ENCODE data around the gene ACTN2.

The ACTN2 gene

DNA sequence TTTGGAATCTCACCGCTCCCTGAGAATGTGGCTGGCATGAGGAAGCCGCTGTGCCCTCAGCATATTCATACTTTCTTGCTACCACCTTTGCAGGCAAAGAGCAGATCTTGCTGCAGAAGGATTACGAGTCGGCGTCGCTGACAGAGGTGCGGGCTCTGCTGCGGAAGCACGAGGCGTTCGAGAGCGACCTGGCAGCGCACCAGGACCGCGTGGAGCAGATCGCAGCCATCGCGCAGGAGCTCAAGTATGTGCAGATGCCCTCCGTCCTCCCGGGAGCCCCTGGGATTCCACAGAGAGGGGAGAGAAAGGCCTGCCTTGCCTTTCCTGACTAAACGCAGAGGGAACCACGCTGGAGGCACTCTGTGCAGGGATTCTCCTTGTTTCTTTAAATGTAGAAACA lies 58.2 kb downstream of the ACTN2 start:
- DNase-seq = no peak

DNA sequence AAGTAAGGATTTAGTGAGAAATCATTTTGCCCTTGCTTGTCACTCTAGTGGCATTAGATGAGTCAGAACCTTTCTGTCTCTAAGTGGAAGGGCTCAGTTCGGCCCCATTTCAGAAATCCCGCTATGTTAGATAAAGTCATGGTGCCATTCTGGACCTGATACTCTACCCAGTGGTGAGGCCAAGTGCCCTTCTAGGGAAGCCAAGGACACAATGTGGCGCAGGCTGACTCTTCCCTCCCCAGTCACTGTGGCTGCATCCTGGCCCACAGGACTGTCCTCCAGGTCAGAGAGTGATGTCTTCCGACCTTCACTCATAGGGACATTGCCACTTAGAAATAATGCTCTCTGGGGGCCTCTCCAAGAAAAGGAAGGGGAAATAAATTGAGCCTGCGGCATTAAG lies 60.5 kb downstream of the ACTN2 start:
- no peak for DNase-seq

- DNase-seq = no peak
Observed at GRCh38 chr1:236747311-236747985, 61.1 kb downstream of the ACTN2 start.

DNA sequence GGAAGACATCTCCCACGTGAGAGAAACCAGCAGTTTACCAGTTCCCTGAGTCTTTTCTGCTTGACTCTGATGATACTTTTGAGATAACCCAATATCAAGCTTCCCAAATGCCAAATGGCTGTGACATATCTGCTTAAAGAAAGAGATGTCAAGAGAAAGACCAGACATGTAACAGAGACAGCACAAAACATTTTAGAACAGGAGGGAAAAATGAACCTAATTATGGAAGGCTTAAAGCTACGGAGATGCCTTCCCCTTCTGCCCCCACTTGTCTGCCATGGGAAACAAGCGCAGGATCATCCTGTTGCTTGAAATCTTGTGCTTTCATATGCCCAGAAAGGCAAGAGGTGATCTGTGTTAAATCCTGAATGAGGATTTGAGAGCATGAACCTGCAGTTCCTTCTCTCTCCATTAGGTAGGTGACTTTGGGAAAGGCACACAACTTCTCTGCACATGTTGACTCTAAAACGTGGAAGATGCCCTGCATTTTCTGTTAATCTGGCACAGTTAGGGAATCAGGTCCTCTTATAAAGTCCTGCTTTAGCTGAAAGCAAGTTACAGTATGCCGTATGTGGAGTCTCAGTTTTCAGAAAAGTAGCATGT lies 62.1 kb downstream of the ACTN2 start:
- DNase-seq = no peak

- no peak for DNase-seq
Observed at GRCh38 chr1:236750928-236751327, 64.6 kb downstream of the ACTN2 start.

- DNase-seq = no peak
Observed at GRCh38 chr1:236751385-236751784, 65.1 kb downstream of the ACTN2 start.

DNA sequence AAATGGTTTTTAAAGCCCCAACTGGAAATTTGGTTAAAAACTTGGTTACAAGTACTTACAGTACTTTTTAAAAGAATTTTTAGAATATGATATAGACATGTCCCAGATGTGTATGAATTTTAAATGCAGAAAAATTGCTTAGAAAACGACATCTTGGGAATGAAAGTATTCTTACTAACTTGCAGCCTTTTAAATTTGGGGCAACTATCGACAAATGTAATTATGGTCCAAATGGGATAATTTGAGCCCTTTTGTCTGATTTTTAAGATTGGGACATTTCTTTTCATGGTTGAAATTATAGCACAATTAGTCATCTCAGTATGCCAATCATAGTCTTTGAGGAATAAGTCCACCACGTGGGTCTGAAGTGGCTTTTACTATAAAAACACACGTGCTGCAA lies 65.6 kb downstream of the ACTN2 start:
- no peak for DNase-seq

DNA sequence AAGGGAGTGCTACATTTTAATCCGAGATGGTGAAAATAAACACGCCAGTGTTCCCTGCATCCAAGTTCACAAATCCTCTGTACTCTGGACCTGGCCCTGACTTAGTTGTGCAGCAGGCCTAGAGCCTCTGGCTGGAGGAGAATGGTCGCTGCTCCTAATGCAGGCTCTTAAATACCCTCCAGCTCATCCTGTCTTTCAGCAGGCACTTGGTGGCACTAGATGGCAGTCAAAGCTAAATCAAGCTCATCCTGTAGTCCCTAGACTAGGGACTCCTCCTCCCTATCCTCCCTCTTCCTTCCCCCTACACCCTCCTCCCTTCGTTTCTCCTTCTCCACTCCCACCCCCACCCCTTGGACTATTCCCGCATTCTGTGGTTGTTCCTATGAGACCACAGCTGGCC lies 67.2 kb downstream of the ACTN2 start:
- no peak for DNase-seq

GRCh38 chr1:236753964-236754363 lies 67.7 kb downstream of the ACTN2 start:
- DNase-seq = no peak

DNA sequence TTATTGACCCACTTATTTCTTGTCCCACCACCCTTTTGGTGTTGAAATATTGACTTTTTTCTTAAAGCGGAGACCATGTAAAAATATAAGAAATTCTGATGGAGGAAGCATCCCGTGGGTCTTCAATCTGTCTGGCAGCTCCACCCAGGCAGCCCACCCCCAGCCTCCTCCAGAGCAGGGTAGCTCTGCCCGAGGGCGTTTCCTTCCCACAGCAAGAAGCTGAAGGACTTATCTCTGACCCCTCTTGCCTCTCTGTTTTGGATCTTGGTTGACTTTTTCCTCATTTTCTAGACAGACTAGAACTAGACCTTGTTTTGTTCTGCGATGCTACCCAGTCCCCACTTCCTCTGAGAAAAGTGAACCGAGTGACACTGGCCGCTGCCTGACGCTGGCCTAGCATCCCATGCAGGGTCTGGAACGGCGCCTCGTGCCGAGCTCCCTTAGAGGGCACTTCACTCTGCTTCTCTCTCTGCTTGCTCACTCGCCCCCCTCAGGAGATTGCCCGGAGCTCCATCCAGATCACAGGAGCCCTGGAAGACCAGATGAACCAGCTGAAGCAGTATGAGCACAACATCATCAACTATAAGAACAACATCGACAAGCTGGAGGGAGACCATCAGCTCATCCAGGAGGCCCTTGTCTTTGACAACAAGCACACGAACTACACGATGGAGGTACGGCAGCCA lies 68.4 kb downstream of the ACTN2 start:
- DNase-seq = no peak

DNA sequence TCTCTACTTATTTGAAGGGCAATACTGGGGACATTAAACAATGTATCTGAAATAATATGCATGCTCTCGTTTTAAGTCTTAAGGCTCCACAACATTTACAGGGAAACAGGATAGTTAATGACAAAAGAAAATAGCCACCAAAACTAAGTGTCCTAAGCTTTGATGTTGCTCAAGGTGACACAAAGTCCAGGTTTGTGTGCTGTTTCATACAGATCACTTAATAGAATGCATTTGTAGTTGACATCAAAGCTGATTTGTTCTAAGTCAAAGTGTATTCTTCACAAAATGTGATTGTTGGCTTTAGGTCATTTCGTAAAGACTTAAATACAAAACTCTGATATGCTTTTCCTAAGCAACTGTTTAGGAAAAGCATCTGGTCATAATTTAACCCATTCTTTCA lies 71.3 kb downstream of the ACTN2 start:
- DNase-seq = no peak

- DNase-seq = no peak
Observed at GRCh38 chr1:236759252-236759859, 73.1 kb downstream of the ACTN2 start.

DNA sequence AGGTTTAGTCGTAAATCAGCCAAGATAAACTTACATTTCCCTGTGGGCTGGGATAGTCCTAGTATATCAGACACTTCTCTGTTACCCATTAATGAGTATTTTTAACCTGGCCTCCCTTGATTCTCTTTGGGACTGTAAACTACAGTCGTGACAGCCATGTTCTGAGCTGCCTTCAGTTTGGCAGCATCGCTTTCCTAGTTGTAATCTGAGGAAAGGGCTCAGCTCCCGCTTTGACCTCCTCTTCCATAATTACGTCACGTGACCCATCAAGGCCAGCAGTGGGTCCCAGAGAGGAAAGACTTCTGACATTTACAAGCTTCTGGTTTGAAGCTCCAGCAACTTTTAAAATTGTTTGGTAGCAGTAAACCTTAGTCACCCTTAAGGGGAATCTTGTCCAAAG lies 74.2 kb downstream of the ACTN2 start:
- no peak for DNase-seq

DNA sequence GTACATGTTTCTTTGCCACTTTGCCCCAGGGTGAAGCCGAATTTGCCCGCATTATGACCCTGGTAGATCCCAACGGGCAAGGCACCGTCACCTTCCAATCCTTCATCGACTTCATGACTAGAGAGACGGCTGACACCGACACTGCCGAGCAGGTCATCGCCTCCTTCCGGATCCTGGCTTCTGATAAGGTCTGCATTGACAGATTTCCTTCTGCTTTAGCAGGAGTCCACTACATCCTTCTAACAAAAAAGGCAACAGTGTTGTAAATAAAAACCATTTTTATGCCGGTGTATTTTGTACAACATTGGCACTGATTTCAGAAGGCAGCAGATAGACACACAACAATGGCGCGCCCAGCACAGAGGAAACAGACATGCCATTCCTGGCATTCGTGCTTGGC lies 74.7 kb downstream of the ACTN2 start:
- no peak for DNase-seq

DNA sequence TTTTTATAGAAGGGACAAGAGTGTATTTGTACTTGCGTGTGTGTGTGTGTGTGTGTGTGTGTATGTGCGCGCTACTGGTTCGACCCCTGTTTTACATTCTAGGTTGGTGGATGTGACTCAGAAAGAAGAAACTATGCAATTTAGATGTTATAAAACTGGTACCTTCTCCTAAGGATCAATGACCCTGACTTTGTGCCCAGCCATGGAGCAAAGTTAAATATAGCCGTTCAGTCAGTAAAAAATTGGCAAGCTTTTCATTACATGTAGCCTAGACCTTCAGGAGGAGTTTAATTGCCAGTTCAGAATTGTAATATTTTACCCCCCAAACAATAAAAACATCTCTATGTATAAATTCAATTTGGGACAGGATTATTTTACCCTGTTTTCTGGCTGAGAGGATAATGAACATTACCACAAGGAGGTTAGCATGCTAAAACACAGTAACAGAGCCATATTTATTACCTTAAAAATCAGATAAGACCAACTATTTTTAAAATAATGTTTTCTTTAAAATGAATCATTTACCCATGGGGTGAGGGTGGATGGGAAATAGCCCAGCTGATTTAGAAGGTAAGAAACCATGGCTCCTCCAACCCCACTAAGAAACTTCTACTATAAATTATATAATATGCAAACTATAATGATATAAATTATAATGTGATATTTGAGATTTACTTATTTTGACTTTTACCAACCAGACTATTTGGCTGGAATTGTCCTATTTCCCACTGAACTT lies 75.3 kb downstream of the ACTN2 start:
- DNase-seq = no peak

DNA sequence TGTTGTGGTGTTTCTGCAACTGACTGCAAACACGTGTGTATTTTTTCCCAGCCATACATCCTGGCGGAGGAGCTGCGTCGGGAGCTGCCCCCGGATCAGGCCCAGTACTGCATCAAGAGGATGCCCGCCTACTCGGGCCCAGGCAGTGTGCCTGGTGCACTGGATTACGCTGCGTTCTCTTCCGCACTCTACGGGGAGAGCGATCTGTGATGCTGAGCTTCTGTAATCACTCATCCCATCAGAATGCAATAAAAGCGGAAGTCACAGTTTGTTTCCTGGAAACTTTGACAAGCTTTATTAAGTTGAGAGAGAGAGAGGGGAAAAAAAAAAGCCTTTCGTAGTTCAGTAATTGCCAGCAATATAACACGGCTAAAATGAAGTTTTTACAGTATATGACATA lies 76.1 kb downstream of the ACTN2 start:
- DNase-seq = no peak

DNA sequence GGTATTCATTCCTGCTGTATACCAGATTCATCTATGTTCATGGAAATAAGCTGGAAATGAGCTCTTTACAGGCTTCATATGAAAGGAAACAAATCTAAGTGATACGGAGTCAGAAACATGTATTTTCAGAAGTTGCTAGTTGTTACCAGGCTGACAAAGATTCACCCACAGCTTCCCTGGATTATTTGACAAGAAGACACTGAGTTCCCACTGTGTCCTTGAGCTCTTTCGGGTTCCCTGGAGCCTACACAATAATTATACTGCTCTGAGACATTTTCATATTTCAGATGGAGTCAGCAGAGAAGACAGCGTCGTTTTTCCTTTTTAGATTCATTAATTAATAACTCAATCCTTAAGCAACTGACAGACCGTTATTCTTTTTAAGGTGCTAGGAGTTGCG lies 79.5 kb downstream of the ACTN2 start:
- DNase-seq = no peak

DNA sequence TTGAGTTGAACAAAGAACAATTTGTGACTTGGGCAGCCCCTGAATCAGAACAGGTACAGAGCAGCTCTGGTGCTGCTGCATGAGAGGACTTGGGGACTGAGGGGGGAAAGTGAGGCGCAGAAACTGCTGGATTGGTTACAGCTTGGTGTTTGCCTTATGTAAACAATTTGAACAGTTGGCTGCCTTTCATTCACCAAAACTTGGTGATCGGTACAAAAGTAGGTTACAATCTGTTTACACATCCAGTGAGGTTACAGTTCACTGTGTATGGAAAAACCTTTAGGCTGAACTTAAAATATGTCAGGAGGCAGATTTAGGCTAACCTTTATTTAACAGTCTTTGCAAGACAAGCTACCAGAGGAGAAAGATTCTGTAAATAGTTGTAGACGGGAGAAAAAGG lies 80.2 kb downstream of the ACTN2 start:
- DNase-seq = no peak

GRCh38 chr1:236767276-236767675 lies 81.0 kb downstream of the ACTN2 start:
- DNase-seq = no peak

DNA sequence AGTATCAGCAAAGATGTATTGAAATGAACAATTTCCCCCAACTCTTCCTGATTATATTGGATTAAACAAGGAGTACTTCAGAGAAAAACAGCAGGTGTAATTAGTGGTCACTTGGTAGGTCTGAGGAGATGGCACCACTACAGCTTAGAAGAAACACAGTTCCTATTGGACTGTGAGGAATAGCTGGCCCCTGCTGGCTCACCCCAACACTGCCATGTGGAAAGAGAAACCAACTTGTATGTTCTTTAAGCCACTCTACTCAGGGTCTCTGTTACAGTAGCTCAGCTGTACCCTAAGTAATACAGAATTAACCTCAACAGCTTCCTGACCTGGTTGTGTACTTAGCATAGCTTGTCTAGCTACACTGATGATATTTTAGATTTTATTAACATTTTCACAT lies 82.3 kb downstream of the ACTN2 start:
- DNase-seq = no peak

- no peak for DNase-seq
Observed at GRCh38 chr1:236773919-236774318, 87.6 kb downstream of the ACTN2 start.

DNA sequence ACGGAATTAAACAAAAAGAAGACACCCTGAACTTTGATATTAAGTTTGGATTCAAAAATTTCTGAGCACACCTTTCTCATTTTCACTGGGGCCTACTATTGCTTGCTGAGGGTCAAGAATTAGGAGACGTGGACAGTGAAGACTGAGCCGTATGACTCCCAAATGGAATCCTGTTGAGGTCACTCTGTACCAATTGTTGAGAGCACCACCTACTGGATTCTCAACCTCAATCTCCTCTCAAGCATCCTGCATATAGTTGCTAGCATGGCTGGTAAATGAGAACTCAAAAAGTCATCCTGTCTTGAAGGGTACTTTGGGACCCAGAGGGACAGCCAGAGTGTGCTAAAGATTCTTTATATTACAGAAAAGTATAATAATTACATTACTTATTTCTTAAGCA lies 88.6 kb downstream of the ACTN2 start:
- DNase-seq = no peak

DNA sequence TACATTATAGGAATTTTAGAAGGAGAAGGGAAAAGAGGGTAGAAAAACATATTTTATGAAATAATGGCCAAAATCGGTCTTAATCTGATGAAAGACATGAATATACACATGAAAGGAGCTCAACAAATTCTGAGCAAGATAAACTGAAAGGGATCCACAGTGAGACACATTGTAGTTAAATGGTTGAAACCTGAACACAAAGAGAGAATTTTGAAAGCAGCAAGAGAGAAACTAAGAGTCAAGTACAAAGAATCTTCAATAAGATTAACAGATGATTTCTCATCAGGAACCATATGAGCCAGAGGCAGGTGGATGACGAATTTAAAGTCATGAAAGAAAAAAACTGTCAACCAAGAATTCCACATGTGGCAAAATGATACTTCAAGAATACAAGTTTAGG lies 93.0 kb downstream of the ACTN2 start:
- DNase-seq = no peak
